ENCODE data around the gene CMIP.

The CMIP gene

GRCh38 chr16:81610144-81610842, 165.7 kb downstream of the CMIP start:
- Histone ChIP-seq H2BK120ac (ENCODE audit: insufficient read depth, low read length, poor library complexity) (peak overlapping the region; percentile 2), H3K9me3 (ENCODE audit: insufficient read depth, low read depth, low read length) (peaks cover 6% of the 10 kb centered on the region), H3K4me2 (ENCODE audit: low read length) (no peak overlapping the region), H4K12ac (ENCODE audit: low read depth, low read length) (no peak overlapping the region), H3K4me3 (ENCODE audit: low read depth, low read length) (no peak overlapping the region), H3K14ac (ENCODE audit: low read length) (peak overlapping the region; percentile 11), H2BK12ac (ENCODE audit: low read length) (peak overlapping the region; percentile 19), H3K23ac (ENCODE audit: low read length) (no peak overlapping the region), H3K79me1 (ENCODE audit: low read length) (peaks cover 14% of the 10 kb centered on the region), H4K8ac (ENCODE audit: low read depth, low read length) (no peak overlapping the region), H3K4me1 (ENCODE audit: control insufficient read depth in 1 of 2, insufficient read depth in 2 of 2, low read length in 2 of 2) (peaks cover 23 to 40% of the 10 kb centered on the region in 2 experiments), H2BK5ac (ENCODE audit: low read depth, low read length, poor library complexity) (peak overlapping the region; percentile 12), H3K4ac (ENCODE audit: low read depth, low read length) (no peak overlapping the region), H4K91ac (ENCODE audit: low read depth, low read length) (peak overlapping the region; percentile 23), H2AK5ac (ENCODE audit: low read length) (peak overlapping the region; percentile 24), H3K27ac (ENCODE audit: low read depth, low read length) (peak overlapping the region; percentile 42), H2AFZ (ENCODE audit: insufficient read depth, low read length, poor library complexity) (no peak overlapping the region), H3K18ac (ENCODE audit: low read length) (peak overlapping the region; percentile 16), H3K9ac (ENCODE audit: low read length) (no peak overlapping the region), H3K27me3 (ENCODE audit: insufficient read depth, low read length) (no peaks in the 10 kb centered on the region), H3K36me3 (ENCODE audit: control insufficient read depth in 1 of 2, insufficient read depth in 2 of 2, low read length in 2 of 2) (peaks cover 37 to 46% of the 10 kb centered on the region in 2 experiments), H3K79me2 (ENCODE audit: control insufficient read depth, insufficient read depth, low read length, poor library complexity) (peaks cover 9% of the 10 kb centered on the region)
- no CpG with 5 or more reads among the region's 26 CpGs for WGBS (ENCODE audit: extremely low coverage, insufficient coverage, insufficient read length)
- no peak for DNase-seq

- no peak overlapping the region for H4K12ac ChIP-seq (ENCODE audit: low read depth, low read length)
- no peak for DNase-seq
These were observed 166.3 kb downstream of the CMIP start for GRCh38 chr16:81610936-81611335.

GRCh38 chr16:81611721-81612120, 167.1 kb downstream of the CMIP start:
- no peak overlapping the region for H3K27ac ChIP-seq (ENCODE audit: low read depth, low read length)
- peaks cover 29 to 42% of the 10 kb centered on the region in 2 experiments for H3K4me1 ChIP-seq (ENCODE audit: control insufficient read depth in 1 of 2, insufficient read depth in 2 of 2, low read length in 2 of 2)
- H2BK120ac ChIP-seq (ENCODE audit: insufficient read depth, low read length, poor library complexity) = no peak overlapping the region
- no peak overlapping the region for H4K8ac ChIP-seq (ENCODE audit: low read depth, low read length)
- H3K79me2 ChIP-seq (ENCODE audit: control insufficient read depth, insufficient read depth, low read length, poor library complexity) = peaks cover 6% of the 10 kb centered on the region
- no peak overlapping the region for H3K4ac ChIP-seq (ENCODE audit: low read depth, low read length)
- no peak overlapping the region for H4K12ac ChIP-seq (ENCODE audit: low read depth, low read length)
- no peak for DNase-seq
- H2BK5ac ChIP-seq (ENCODE audit: low read depth, low read length, poor library complexity) = no peak overlapping the region
- H2AK5ac ChIP-seq (ENCODE audit: low read length) = no peak overlapping the region
- no peak overlapping the region for H3K4me2 ChIP-seq (ENCODE audit: low read length)
- H3K23ac ChIP-seq (ENCODE audit: low read length) = no peak overlapping the region
- peak overlapping the region; percentile 10 for H2BK12ac ChIP-seq (ENCODE audit: low read length)
- H2AFZ ChIP-seq (ENCODE audit: insufficient read depth, low read length, poor library complexity) = no peak overlapping the region
- no peak overlapping the region for H4K91ac ChIP-seq (ENCODE audit: low read depth, low read length)
- H3K27me3 ChIP-seq (ENCODE audit: insufficient read depth, low read length) = no peaks in the 10 kb centered on the region
- no peak overlapping the region for H3K14ac ChIP-seq (ENCODE audit: low read length)
- H3K9me3 ChIP-seq (ENCODE audit: insufficient read depth, low read depth, low read length) = peaks cover 6% of the 10 kb centered on the region
- peaks cover 32 to 46% of the 10 kb centered on the region in 2 experiments for H3K36me3 ChIP-seq (ENCODE audit: control insufficient read depth in 1 of 2, insufficient read depth in 2 of 2, low read length in 2 of 2)
- peak overlapping the region; percentile 44 for H3K18ac ChIP-seq (ENCODE audit: low read length)
- H3K4me3 ChIP-seq (ENCODE audit: low read depth, low read length) = no peak overlapping the region
- no peak overlapping the region for H3K9ac ChIP-seq (ENCODE audit: low read length)
- peaks cover 11% of the 10 kb centered on the region for H3K79me1 ChIP-seq (ENCODE audit: low read length)
- no CpG with 5 or more reads among the region's 6 CpGs for whole genome bisulfite sequencing (ENCODE audit: extremely low coverage, insufficient coverage, insufficient read length)

More at GRCh38 chr16:81610936-81611335, 166.3 kb downstream of the CMIP start:
- H3K4me2 ChIP-seq (ENCODE audit: low read length) = no peak overlapping the region
- WGBS (ENCODE audit: extremely low coverage, insufficient coverage, insufficient read length) = no CpG with 5 or more reads among the region's 10 CpGs
- H4K8ac ChIP-seq (ENCODE audit: low read depth, low read length) = no peak overlapping the region
- H2BK120ac ChIP-seq (ENCODE audit: insufficient read depth, low read length, poor library complexity) = no peak overlapping the region
- no peak overlapping the region for H3K14ac ChIP-seq (ENCODE audit: low read length)
- H3K18ac ChIP-seq (ENCODE audit: low read length) = peak overlapping the region; percentile 57
- no peaks in the 10 kb centered on the region for H3K27me3 ChIP-seq (ENCODE audit: insufficient read depth, low read length)
- H3K9me3 ChIP-seq (ENCODE audit: insufficient read depth, low read depth, low read length) = peaks cover 6% of the 10 kb centered on the region
- H3K4me3 ChIP-seq (ENCODE audit: low read depth, low read length) = no peak overlapping the region
- H2BK5ac ChIP-seq (ENCODE audit: low read depth, low read length, poor library complexity) = peak overlapping the region; percentile 12
- H3K36me3 ChIP-seq (ENCODE audit: control insufficient read depth in 1 of 2, insufficient read depth in 2 of 2, low read length in 2 of 2) = peaks cover 37 to 46% of the 10 kb centered on the region in 2 experiments
- no peak overlapping the region for H3K23ac ChIP-seq (ENCODE audit: low read length)
- H3K27ac ChIP-seq (ENCODE audit: low read depth, low read length) = no peak overlapping the region
- H3K4me1 ChIP-seq (ENCODE audit: control insufficient read depth in 1 of 2, insufficient read depth in 2 of 2, low read length in 2 of 2) = peaks cover 23 to 38% of the 10 kb centered on the region in 2 experiments
- peak overlapping the region; percentile 19 for H2BK12ac ChIP-seq (ENCODE audit: low read length)
- H3K79me2 ChIP-seq (ENCODE audit: control insufficient read depth, insufficient read depth, low read length, poor library complexity) = peaks cover 9% of the 10 kb centered on the region
- no peak overlapping the region for H2AK5ac ChIP-seq (ENCODE audit: low read length)
- H4K91ac ChIP-seq (ENCODE audit: low read depth, low read length) = peak overlapping the region; percentile 23
- H3K4ac ChIP-seq (ENCODE audit: low read depth, low read length) = no peak overlapping the region
- H3K9ac ChIP-seq (ENCODE audit: low read length) = no peak overlapping the region
- no peak overlapping the region for H2AFZ ChIP-seq (ENCODE audit: insufficient read depth, low read length, poor library complexity)
- H3K79me1 ChIP-seq (ENCODE audit: low read length) = peaks cover 12% of the 10 kb centered on the region

- no peak overlapping the region for H4K8ac ChIP-seq (ENCODE audit: low read depth, low read length)
- H3K27me3 ChIP-seq (ENCODE audit: insufficient read depth, low read length) = no peaks in the 10 kb centered on the region
- H3K9ac ChIP-seq (ENCODE audit: low read length) = no peak overlapping the region
- H2BK12ac ChIP-seq (ENCODE audit: low read length) = no peak overlapping the region
- no peak overlapping the region for H3K23ac ChIP-seq (ENCODE audit: low read length)
- DNase-seq = no peak
- no peak overlapping the region for H3K27ac ChIP-seq (ENCODE audit: low read depth, low read length)
- H2BK5ac ChIP-seq (ENCODE audit: low read depth, low read length, poor library complexity) = no peak overlapping the region
- no peak overlapping the region for H3K4me2 ChIP-seq (ENCODE audit: low read length)
- H3K79me1 ChIP-seq (ENCODE audit: low read length) = peaks cover 9% of the 10 kb centered on the region
- H3K4ac ChIP-seq (ENCODE audit: low read depth, low read length) = no peak overlapping the region
- H2BK120ac ChIP-seq (ENCODE audit: insufficient read depth, low read length, poor library complexity) = no peak overlapping the region
- peaks cover 6% of the 10 kb centered on the region for H3K9me3 ChIP-seq (ENCODE audit: insufficient read depth, low read depth, low read length)
- H4K91ac ChIP-seq (ENCODE audit: low read depth, low read length) = no peak overlapping the region
- H3K14ac ChIP-seq (ENCODE audit: low read length) = no peak overlapping the region
- H3K79me2 ChIP-seq (ENCODE audit: control insufficient read depth, insufficient read depth, low read length, poor library complexity) = peaks cover 3% of the 10 kb centered on the region
- no peak overlapping the region for H3K4me3 ChIP-seq (ENCODE audit: low read depth, low read length)
- peaks cover 29 to 48% of the 10 kb centered on the region in 2 experiments for H3K4me1 ChIP-seq (ENCODE audit: control insufficient read depth in 1 of 2, insufficient read depth in 2 of 2, low read length in 2 of 2)
- WGBS (ENCODE audit: extremely low coverage, insufficient coverage, insufficient read length) = no CpG with 5 or more reads among the region's 17 CpGs
- H2AK5ac ChIP-seq (ENCODE audit: low read length) = no peak overlapping the region
- no peak overlapping the region for H4K12ac ChIP-seq (ENCODE audit: low read depth, low read length)
- no peak overlapping the region for H3K18ac ChIP-seq (ENCODE audit: low read length)
- H3K36me3 ChIP-seq (ENCODE audit: control insufficient read depth in 1 of 2, insufficient read depth in 2 of 2, low read length in 2 of 2) = peaks cover 36 to 47% of the 10 kb centered on the region in 2 experiments
- H2AFZ ChIP-seq (ENCODE audit: insufficient read depth, low read length, poor library complexity) = no peak overlapping the region
These were observed 167.9 kb downstream of the CMIP start for GRCh38 chr16:81612351-81613163.

Measured in trophoblast cell (in vitro differentiated cells and primary cell).